Measurements from ENCODE around the gene MORN1.

MORN1 gene

GRCh38 chr1:2374252-2375155 lies 16.9 kb downstream of the MORN1 start:
- DNase-seq, result no peak

GRCh38 chr1:2373551-2374251 lies 17.7 kb downstream of the MORN1 start:
- no peak for DNase-seq

GRCh38 chr1:2372551-2373490 lies 18.5 kb downstream of the MORN1 start:
- DNase-seq, result no peak

- no peak for DNase-seq
These were observed 23.2 kb downstream of the MORN1 start for GRCh38 chr1:2368053-2368744.

- no peak for DNase-seq
These were observed 27.4 kb downstream of the MORN1 start for GRCh38 chr1:2363847-2364513.

GRCh38 chr1:2360588-2361364 lies 30.6 kb downstream of the MORN1 start:
- no peak for DNase-seq

- DNase-seq, result no peak
These were observed 32.4 kb downstream of the MORN1 start for GRCh38 chr1:2358651-2359640.

GRCh38 chr1:2358072-2358471 lies 33.3 kb downstream of the MORN1 start:
- DNase-seq, result no peak

GRCh38 chr1:2356911-2357845 lies 34.2 kb downstream of the MORN1 start:
- no peak for DNase-seq

GRCh38 chr1:2356401-2356800 lies 35.0 kb downstream of the MORN1 start:
- no peak for DNase-seq

- no peak for DNase-seq
These were observed 35.7 kb downstream of the MORN1 start for GRCh38 chr1:2355373-2356261.

- DNase-seq, result no peak
These were observed 36.6 kb downstream of the MORN1 start for GRCh38 chr1:2354511-2355372.

GRCh38 chr1:2353551-2354438 lies 37.6 kb downstream of the MORN1 start:
- no peak for DNase-seq
